Caco-2 (cell line): ENCODE data around the gene LIN9. TPM values are rescaled to one million over a fixed set of nuclear protein-coding genes. Genes with fewer than 3 reads are reported as not detected.
"Not testable (repeated sequence)": the region's sequence is repeated elsewhere in the genome, so short reads cannot be mapped to it uniquely, and the experiment has no call there.

ENCODE experiments used
- BruUV-seq: library from RNA; stranded (reverse); fragments of 400-500 nt; replicated peaks from 2 replicates; lab custom pipeline; 2021; lab: Mats Ljungman, UMichigan
- CTCF ChIA-PET: fragments of 300-600 bp; sonication (Branson Sonifier 250); formaldehyde crosslinking; loops from one replicate; lab custom pipeline; 2022; ENCODE audit warnings: antibody characterized with exemption; lab: Charles Lee
- POLR2A ChIA-PET: fragments of 300-600 bp; sonication (Branson Sonifier 250); formaldehyde crosslinking; loops from one replicate; lab custom pipeline; 2022; ENCODE audit warnings: antibody characterized with exemption; lab: Charles Lee
- DNase-seq, 2 experiments: peaks; one replicate each; pipeline versions ENCODE4 v3.0.0 to v3.0.0-alpha.2; 2020 to 2022
- H3K27me3 ChIP-seq: replicated peaks from 2 replicates; pipeline ENCODE4 v1.6.0; 2011; ENCODE audit warnings: low read length; ENCODE audit not compliant: control insufficient read depth, insufficient read depth
- H3K36me3 ChIP-seq: 2 replicates; pipeline ENCODE4 v1.5.1; 2011; ENCODE audit warnings: low read length; ENCODE audit not compliant: control insufficient read depth, insufficient read depth
- H3K4me1 ChIP-seq: fragments of 250-450 bp; sonication (Bioruptor Pico); 2 replicates; pipeline ENCODE4 v1.5.1; 2020; ENCODE audit warnings: mild to moderate bottlenecking
- H3K4me3 ChIP-seq: 2 replicates; pipeline ENCODE4 v1.5.1; 2011; ENCODE audit warnings: low read depth, mild to moderate bottlenecking, control low read depth, low read length
- H3K9me3 ChIP-seq: fragments of 250-450 bp; sonication (Bioruptor Pico); 2 replicates; pipeline ENCODE4 v1.5.1; 2020; ENCODE audit warnings: mild to moderate bottlenecking, moderate library complexity
- H3K27ac Mint-ChIP-seq: one replicate; pipeline ENCODE4 v1.8.0; 2022; ENCODE audit warnings: mixed read lengths; ENCODE audit not compliant: unreplicated experiment
- H3K27me3 Mint-ChIP-seq: one replicate; pipeline ENCODE4 v1.8.0; 2022; ENCODE audit warnings: mixed read lengths; ENCODE audit not compliant: insufficient read depth, unreplicated experiment
- H3K36me3 Mint-ChIP-seq: one replicate; pipeline ENCODE4 v1.8.0; 2022; ENCODE audit warnings: mild to moderate bottlenecking, mixed read lengths; ENCODE audit not compliant: insufficient read depth, unreplicated experiment
- H3K4me1 Mint-ChIP-seq: one replicate; pipeline ENCODE4 v1.8.0; 2022; ENCODE audit warnings: low read depth, mixed read lengths; ENCODE audit not compliant: unreplicated experiment
- H3K4me3 Mint-ChIP-seq: one replicate; pipeline ENCODE4 v1.8.0; 2022; ENCODE audit warnings: mild to moderate bottlenecking, moderate library complexity, mixed read lengths; ENCODE audit not compliant: unreplicated experiment
- H3K9me3 Mint-ChIP-seq: one replicate; pipeline ENCODE4 v1.8.0; 2022; ENCODE audit warnings: mixed read lengths; ENCODE audit not compliant: unreplicated experiment
- intact Hi-C: fragments of 100-400 bp; cut with micrococcal nuclease; formaldehyde crosslinking; loops from one replicate; pipeline ENCODE4 v1.10.0; 2022; ENCODE audit not compliant: unreplicated experiment
- total RNA-seq: library from RNA; stranded (reverse); gene quantifications from 2 replicates; pipeline ENCODE4 v1.2.3, GENCODE V29; 2022
- TF ChIP-seq, protein P1 (sequence below), 2 experiments: fragments of 200-600 bp in 1 of 2; IDR thresholded peaks; 1 replicate in 1 of 2; 2 replicates in 1 of 2; pipeline versions ENCODE4 v1.5.1 to v1.8.0; 2011 to 2022; ENCODE audit warnings: antibody characterized with exemption in 1 of 2, control low read depth in 1 of 2, inconsistent platforms in 1 of 2, low read depth in 1 of 2, low read length in 1 of 2, mild to moderate bottlenecking in 1 of 2, moderate library complexity in 1 of 2; ENCODE audit not compliant: insufficient read depth in 1 of 2, severe bottlenecking in 1 of 2, unreplicated experiment in 1 of 2

Gene LIN9
- total RNA-seq, 1 experiment from 2014 or later: 12.2 TPM

DNA sequence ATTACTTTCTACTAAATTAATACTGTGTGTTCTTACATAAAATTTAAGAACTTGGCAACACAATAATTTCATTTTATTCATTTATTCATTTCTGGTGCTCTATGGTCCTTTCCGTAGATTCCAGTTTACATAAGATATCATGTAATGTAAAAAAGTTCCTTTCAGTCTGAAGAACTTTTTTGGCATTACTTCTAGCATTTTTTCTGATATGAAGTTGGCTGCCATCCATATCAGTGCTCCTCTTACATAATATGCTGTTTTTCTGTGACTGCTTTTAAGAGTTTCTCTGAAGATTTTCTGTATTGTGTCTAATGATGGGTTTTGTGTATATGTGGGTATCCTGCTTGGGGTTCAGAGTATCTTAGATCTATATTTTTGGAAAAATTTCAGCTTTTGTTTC, 34.8 kb downstream of the LIN9 start:
- Histone ChIP-seq H3K9me3 (no peaks in the 10 kb centered on the region), H3K4me1 (no peaks in the 10 kb centered on the region), H3K36me3 (no peaks in the 10 kb centered on the region), H3K27me3 (no peaks in the 10 kb centered on the region), H3K4me3 (no peak overlapping the region)
- no peaks in the 10 kb centered on the region for H3K27me3 Mint-ChIP-seq
- ChIA-PET CTCF (no interaction called here), POLR2A (no interaction called here)
- TSS peak; percentile 5 for BruUV-seq
- intact Hi-C loops: no loop called here
- TF ChIP-seq, protein P1, sequence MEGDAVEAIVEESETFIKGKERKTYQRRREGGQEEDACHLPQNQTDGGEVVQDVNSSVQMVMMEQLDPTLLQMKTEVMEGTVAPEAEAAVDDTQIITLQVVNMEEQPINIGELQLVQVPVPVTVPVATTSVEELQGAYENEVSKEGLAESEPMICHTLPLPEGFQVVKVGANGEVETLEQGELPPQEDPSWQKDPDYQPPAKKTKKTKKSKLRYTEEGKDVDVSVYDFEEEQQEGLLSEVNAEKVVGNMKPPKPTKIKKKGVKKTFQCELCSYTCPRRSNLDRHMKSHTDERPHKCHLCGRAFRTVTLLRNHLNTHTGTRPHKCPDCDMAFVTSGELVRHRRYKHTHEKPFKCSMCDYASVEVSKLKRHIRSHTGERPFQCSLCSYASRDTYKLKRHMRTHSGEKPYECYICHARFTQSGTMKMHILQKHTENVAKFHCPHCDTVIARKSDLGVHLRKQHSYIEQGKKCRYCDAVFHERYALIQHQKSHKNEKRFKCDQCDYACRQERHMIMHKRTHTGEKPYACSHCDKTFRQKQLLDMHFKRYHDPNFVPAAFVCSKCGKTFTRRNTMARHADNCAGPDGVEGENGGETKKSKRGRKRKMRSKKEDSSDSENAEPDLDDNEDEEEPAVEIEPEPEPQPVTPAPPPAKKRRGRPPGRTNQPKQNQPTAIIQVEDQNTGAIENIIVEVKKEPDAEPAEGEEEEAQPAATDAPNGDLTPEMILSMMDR (IDR thresholded peaks at IDR 0.05; ENCODE audit: insufficient read depth in 1 of 2, low read depth in 1 of 2, low read length in 1 of 2, severe bottlenecking in 1 of 2, unreplicated experiment in 1 of 2): no peak
- H3K27ac Mint-ChIP-seq: no peak overlapping the region
- no peak for DNase-seq
- no peaks in the 10 kb centered on the region for H3K9me3 Mint-ChIP-seq
- no peak overlapping the region for H3K4me3 Mint-ChIP-seq
- H3K4me1 Mint-ChIP-seq: peaks cover 5% of the 10 kb centered on the region
- peaks cover 19% of the 10 kb centered on the region for H3K36me3 Mint-ChIP-seq

- POLR2A ChIA-PET, H3K9me3 ChIP-seq, BruUV-seq, H3K27ac Mint-ChIP-seq, H3K4me3 Mint-ChIP-seq, H3K9me3 Mint-ChIP-seq, H3K27me3 Mint-ChIP-seq, H3K27me3 ChIP-seq, H3K4me1 ChIP-seq, intact Hi-C loops, H3K36me3 ChIP-seq, H3K4me3 ChIP-seq, DNase-seq: not testable (repeated sequence)
- Mint-ChIP-seq H3K4me1 (peaks cover 13% of the 10 kb centered on the region), H3K36me3 (peaks cover 16% of the 10 kb centered on the region)
- CTCF ChIA-PET: interaction anchor here (0.7 kb wide), 1 partner anchor 771 kb away, joined by 5 read pairs; no protein-coding TSS in a partner anchor
These were observed 36.6 kb downstream of the LIN9 start for GRCh38 chr1:226272233-226272902.

DNA sequence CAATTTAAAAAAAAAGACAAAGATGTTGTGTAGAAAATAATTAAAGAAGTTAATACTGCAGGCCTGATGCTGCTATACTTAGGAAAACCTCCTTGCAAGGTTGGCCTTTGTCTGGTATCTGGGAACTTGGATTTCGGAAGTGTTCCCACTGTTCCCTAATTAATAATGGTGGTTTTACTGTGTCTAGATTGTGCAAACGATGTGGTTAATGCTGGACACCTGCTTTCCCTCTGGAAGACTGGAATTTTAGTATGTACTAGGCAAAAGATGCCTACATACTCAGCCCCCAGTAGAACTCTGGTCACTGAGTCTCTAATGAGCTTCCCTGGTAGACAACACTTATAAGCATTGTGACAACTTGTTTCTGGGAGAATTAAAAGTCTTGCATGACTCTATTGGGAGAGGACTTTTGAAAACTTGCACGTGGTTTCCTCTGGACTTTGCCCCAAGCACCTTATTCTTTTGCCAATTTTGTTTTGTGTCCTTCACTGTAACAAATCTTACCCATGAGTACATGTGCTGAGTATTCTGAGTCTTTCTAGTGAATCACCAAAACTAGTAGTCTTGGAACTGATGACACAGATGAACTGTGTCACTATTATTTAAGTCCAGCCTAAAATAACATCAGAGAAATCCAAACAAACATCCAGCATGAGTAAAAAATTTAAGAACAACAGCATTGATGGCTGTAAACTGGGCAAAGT, 40.4 kb downstream of the LIN9 start:
- ChIA-PET POLR2A (no interaction called here), CTCF (no interaction called here)
- Histone ChIP-seq H3K4me1 (no peaks in the 10 kb centered on the region), H3K27me3 (no peaks in the 10 kb centered on the region), H3K36me3 (no peaks in the 10 kb centered on the region), H3K4me3 (no peak overlapping the region), H3K9me3 (no peaks in the 10 kb centered on the region)
- H3K9me3 Mint-ChIP-seq: no peaks in the 10 kb centered on the region
- no peaks in the 10 kb centered on the region for H3K27me3 Mint-ChIP-seq
- H3K36me3 Mint-ChIP-seq: peaks cover 5% of the 10 kb centered on the region
- no peak for DNase-seq
- no peak overlapping the region for H3K4me3 Mint-ChIP-seq
- BruUV-seq: no TSS peak
- TF ChIP-seq, protein P1 (IDR thresholded peaks at IDR 0.05; ENCODE audit: insufficient read depth in 1 of 2, low read depth in 1 of 2, low read length in 1 of 2, severe bottlenecking in 1 of 2, unreplicated experiment in 1 of 2): no peak
- H3K27ac Mint-ChIP-seq: no peak overlapping the region
- intact Hi-C loops: no loop called here
- H3K4me1 Mint-ChIP-seq: peaks cover 13% of the 10 kb centered on the region
